A673 (cell line): ENCODE results near the gene MEX3C. TPM values are rescaled to one million over a fixed set of nuclear protein-coding genes. Genes with fewer than 3 reads are reported as not detected.

Source experiments
- BruUV-seq: library from RNA; stranded (reverse); fragments of 400-500 nt; replicated peaks from 2 replicates; lab custom pipeline; 2021; lab: Mats Ljungman, UMichigan
- CTCF ChIA-PET: fragments of 300-600 bp; sonication (Branson Sonifier 250); formaldehyde crosslinking; loops from one replicate; lab custom pipeline; 2022; ENCODE audit warnings: antibody characterized with exemption; lab: Charles Lee
- POLR2A ChIA-PET: fragments of 300-600 bp; sonication (Branson Sonifier 250); formaldehyde crosslinking; loops from one replicate; lab custom pipeline; 2022; ENCODE audit warnings: antibody characterized with exemption; ENCODE audit not compliant: low non-redundant PET; lab: Charles Lee
- DNase-seq: peaks from one replicate; pipeline ENCODE4 v3.0.0-alpha.2; 2015; ENCODE audit warnings: low spot score
- H3K27ac ChIP-seq: fragments of 200-600 bp; sonication (generic); 2 replicates; pipeline ENCODE4 v1.5.1; 2016; ENCODE audit warnings: mixed run types, low read depth, mild to moderate bottlenecking, mixed read lengths, antibody characterized with exemption, low read length; ENCODE audit not compliant: poor library complexity, severe bottlenecking
- H3K27me3 ChIP-seq: fragments of 200-600 bp; sonication (generic); replicated peaks from 2 replicates; pipeline ENCODE4 v1.6.1; 2017; ENCODE audit warnings: mixed run types, low read depth, mild to moderate bottlenecking, mixed read lengths, antibody characterized with exemption, low read length; ENCODE audit not compliant: insufficient read depth, poor library complexity
- H3K36me3 ChIP-seq: fragments of 200-600 bp; sonication (generic); 2 replicates; pipeline ENCODE4 v1.6.1; 2016; ENCODE audit warnings: mixed run types, mild to moderate bottlenecking, mixed read lengths, antibody characterized with exemption, low read length; ENCODE audit not compliant: insufficient read depth, poor library complexity, severe bottlenecking
- H3K4me1 ChIP-seq: fragments of 200-600 bp; sonication (generic); 2 replicates; pipeline ENCODE4 v1.6.1; 2017; ENCODE audit warnings: mixed run types, mild to moderate bottlenecking, mixed read lengths, antibody characterized with exemption, low read length; ENCODE audit not compliant: insufficient read depth, poor library complexity, severe bottlenecking
- H3K4me3 ChIP-seq: fragments of 200-600 bp; sonication (generic); 2 replicates; pipeline ENCODE4 v1.5.1; 2016; ENCODE audit warnings: low read depth, mixed run types, mild to moderate bottlenecking, mixed read lengths, low read length; ENCODE audit not compliant: poor library complexity, severe bottlenecking
- H3K9me3 ChIP-seq: fragments of 200-600 bp; sonication (generic); 2 replicates; pipeline ENCODE4 v1.6.1; 2016; ENCODE audit warnings: mixed run types, low read depth, mild to moderate bottlenecking, mixed read lengths, antibody characterized with exemption, low read length; ENCODE audit not compliant: poor library complexity, severe bottlenecking
- CTCF ChIP-seq: fragments of 300-800, 200-600 bp; sonication (generic); conservative IDR thresholded peaks from 2 replicates; pipeline ENCODE4 v1.5.1; 2017; ENCODE audit warnings: low read depth, mild to moderate bottlenecking, antibody characterized with exemption, low read length, moderate library complexity, mixed read lengths
- EZH2 ChIP-seq: fragments of 200-600 bp; sonication (generic); IDR thresholded peaks from 2 replicates; pipeline ENCODE4 v1.6.1; 2017; ENCODE audit warnings: borderline replicate concordance, low read depth, mild to moderate bottlenecking, mixed read lengths, antibody characterized with exemption, low read length; ENCODE audit not compliant: poor library complexity, severe bottlenecking
- intact Hi-C: fragments of 100-400 bp; cut with micrococcal nuclease; formaldehyde crosslinking; loops from one replicate; pipeline ENCODE4 v1.10.0; 2022; ENCODE audit not compliant: unreplicated experiment
- total RNA-seq: library from RNA; stranded (reverse); gene quantifications from 2 replicates; pipeline ENCODE4 v1.2.3, GENCODE V29; 2021

Gene MEX3C
- total RNA-seq, 1 experiment from 2014 or later, result 60.2 TPM

- BruUV-seq, result no TSS peak
- intact Hi-C loops, result no loop called here
- Histone ChIP-seq H3K27me3 (no peaks in the 10 kb centered on the region), H3K36me3 (no peaks in the 10 kb centered on the region), H3K4me1 (no peaks in the 10 kb centered on the region), H3K9me3 (no peaks in the 10 kb centered on the region), H3K4me3 (no peak overlapping the region), H3K27ac (no peak overlapping the region)
- POLR2A ChIA-PET, result no interaction called here
- no peak for DNase-seq
- CTCF ChIA-PET, result no interaction called here
- TF ChIP-seq EZH2 (no peak), CTCF (no peak)
These were observed 42.9 kb downstream of the MEX3C start for GRCh38 chr18:51154431-51155063.

DNA sequence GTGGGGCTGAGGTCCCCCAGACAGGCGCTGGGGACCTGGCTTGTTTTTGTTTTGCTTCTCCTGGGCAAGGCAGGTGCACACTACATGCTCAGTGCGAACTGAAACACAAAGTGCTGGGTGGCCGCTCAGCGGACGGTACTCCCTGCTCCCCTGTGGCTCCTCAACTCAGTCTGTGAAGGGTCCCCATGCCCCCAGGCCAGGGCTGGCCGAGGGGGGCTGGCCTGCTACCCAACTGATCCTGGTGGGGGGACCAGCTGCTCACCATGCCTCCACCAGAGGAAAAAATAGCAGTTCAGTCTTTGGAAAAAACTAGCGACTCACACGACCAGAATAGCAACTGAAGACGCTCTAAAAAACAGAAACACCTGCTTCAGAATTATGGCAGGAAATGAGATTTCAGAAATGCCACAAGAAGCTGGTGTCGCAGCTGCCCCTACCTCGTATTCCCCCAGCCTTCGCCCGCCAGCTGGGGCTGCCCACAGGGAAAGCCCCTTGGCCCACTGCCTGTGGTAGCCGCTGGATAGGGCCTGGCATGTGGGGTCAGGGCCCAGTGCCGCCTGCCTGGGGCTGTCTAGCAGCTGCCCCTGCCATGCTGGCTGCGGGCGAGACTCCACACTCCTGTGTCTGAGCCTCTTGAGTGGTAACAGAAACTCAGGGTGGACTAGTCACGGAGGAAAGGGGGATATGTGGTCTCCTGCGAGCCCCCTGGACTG, 43.7 kb downstream of the MEX3C start:
- POLR2A ChIA-PET, result no interaction called here
- no peak for DNase-seq

More for the DNA sequence above, 43.7 kb downstream of the MEX3C start:
- Histone ChIP-seq H3K4me3 (no peak overlapping the region), H3K36me3 (no peaks in the 10 kb centered on the region), H3K27me3 (no peaks in the 10 kb centered on the region), H3K4me1 (no peaks in the 10 kb centered on the region), H3K9me3 (no peaks in the 10 kb centered on the region), H3K27ac (no peak overlapping the region)
- no TSS peak for BruUV-seq
- CTCF ChIA-PET, result no interaction called here
- intact Hi-C loops, result no loop called here
- no peak for TF ChIP-seq CTCF
- no peak for TF ChIP-seq EZH2
